Measurements from ENCODE around the gene KRT83.

- no peak for TF ChIP-seq CTCF (conservative IDR thresholded peaks at IDR 0.05; ENCODE audit: low read depth, low read length)
- TF ChIP-seq EZH2 (IDR thresholded peaks at IDR 0.05; ENCODE audit: borderline replicate concordance, low read depth, low read length, poor library complexity, severe bottlenecking) = no peak
Measured at GRCh38 chr12:52366738-52367485, 45.7 kb upstream of the KRT83 start, which contains the start of gene KRT85.

Measured in A673 (cell line).